CD14-positive monocyte (primary cell): ENCODE measurements around the gene HAUS5. TPM values are rescaled to one million over a fixed set of nuclear protein-coding genes. Genes with fewer than 3 reads are reported as not detected.
A peak's percentile ranks its signal among the peaks of the same experiment; 100 is the strongest.

Experiments
- DNase-seq, 3 donors: peaks; one replicate each; pipeline ENCODE4 v3.0.0-alpha.2; 2011 to 2022
- H2AFZ ChIP-seq: 2 replicates; pipeline ENCODE4 v1.6.0; 2012; ENCODE audit warnings: mild to moderate bottlenecking, low read depth, low read length, inconsistent platforms; ENCODE audit not compliant: insufficient read depth, poor library complexity, severe bottlenecking
- H3K27ac ChIP-seq, 2 donors: 1 replicate in 1 of 2; 2 replicates in 1 of 2; pipeline ENCODE4 v1.5.1; 2012 to 2013; ENCODE audit warnings: low read length in 2 of 2, control low read depth in 1 of 2, inconsistent platforms in 1 of 2, low read depth in 1 of 2, mild to moderate bottlenecking in 1 of 2
- H3K27me3 ChIP-seq, 2 donors: one replicate each; pipeline versions ENCODE4 v1.6.0 to v1.6.1; 2011 to 2013; ENCODE audit warnings: low read length in 2 of 2; ENCODE audit not compliant: control insufficient read depth in 2 of 2, insufficient read depth in 2 of 2
- H3K36me3 ChIP-seq, 2 donors: replicated peaks in 1 of 2; 1 replicate in 1 of 2; 2 replicates in 1 of 2; pipeline versions ENCODE4 v1.5.1 to v1.6.1; 2012 to 2013; ENCODE audit warnings: low read length in 2 of 2, control low read depth in 1 of 2, inconsistent platforms in 1 of 2, mild to moderate bottlenecking in 1 of 2; ENCODE audit not compliant: insufficient read depth in 2 of 2, control insufficient read depth in 1 of 2
- H3K4me1 ChIP-seq, 2 donors: 1 replicate in 1 of 2; 2 replicates in 1 of 2; pipeline versions ENCODE4 v1.5.1 to v1.6.1; 2012 to 2013; ENCODE audit warnings: low read length in 2 of 2, control low read depth in 1 of 2, inconsistent platforms in 1 of 2, mild to moderate bottlenecking in 1 of 2, moderate library complexity in 1 of 2; ENCODE audit not compliant: insufficient read depth in 2 of 2, control insufficient read depth in 1 of 2
- H3K4me2 ChIP-seq: replicated peaks from 2 replicates; pipeline ENCODE3; 2012; ENCODE audit warnings: low read length, moderate library complexity, mild to moderate bottlenecking; ENCODE audit not compliant: poor library complexity, severe bottlenecking; ENCODE audit errors: extremely low read depth
- H3K4me3 ChIP-seq, 3 experiments: fragments of 200-600 bp in 1 of 3; sonication (generic) in 1 of 3; replicated peaks in 1 of 3; 1 replicate in 2 of 3; 2 replicates in 1 of 3; pipeline ENCODE4 v1.5.1; 2011 to 2013; ENCODE audit warnings: low read length in 3 of 3, mild to moderate bottlenecking in 3 of 3, control low read depth in 2 of 3, low read depth in 2 of 3, inconsistent platforms in 1 of 3, moderate library complexity in 1 of 3
- H3K79me2 ChIP-seq: 2 replicates; pipeline ENCODE4 v1.6.0; 2012; ENCODE audit warnings: mild to moderate bottlenecking, control low read depth, inconsistent platforms, low read length, moderate library complexity; ENCODE audit not compliant: insufficient read depth
- H3K9ac ChIP-seq: 2 replicates; pipeline ENCODE4 v1.6.0; 2017; ENCODE audit warnings: low read length, mild to moderate bottlenecking; ENCODE audit not compliant: insufficient read depth, poor library complexity, severe bottlenecking
- H3K9me3 ChIP-seq, 2 donors: replicated peaks in 1 of 2; 1 replicate in 1 of 2; 2 replicates in 1 of 2; pipeline versions ENCODE4 v1.5.1 to v1.6.1; 2012 to 2013; ENCODE audit warnings: low read length in 2 of 2, control low read depth in 1 of 2; ENCODE audit not compliant: control insufficient read depth in 1 of 2, insufficient read depth in 1 of 2
- H4K20me1 ChIP-seq: 2 replicates; pipeline ENCODE4 v1.6.0; 2012; ENCODE audit warnings: mild to moderate bottlenecking, low read length, control low read depth, moderate library complexity; ENCODE audit not compliant: insufficient read depth
- H3K27ac Mint-ChIP-seq, 7 donors: one replicate each; pipeline ENCODE4 v1.8.0; 2020; ENCODE audit warnings: mild to moderate bottlenecking in 7 of 7, mixed read lengths in 7 of 7, moderate library complexity in 6 of 7, inconsistent platforms in 2 of 7
- H3K27me3 Mint-ChIP-seq, 3 donors: one replicate each; pipeline ENCODE4 v1.8.0; 2021 to 2022; ENCODE audit warnings: low read depth in 3 of 3, mild to moderate bottlenecking in 3 of 3, mixed read lengths in 3 of 3, moderate library complexity in 3 of 3, inconsistent platforms in 1 of 3
- H3K36me3 Mint-ChIP-seq, 2 donors: one replicate each; pipeline ENCODE4 v1.8.0; 2020; ENCODE audit warnings: mixed read lengths in 2 of 2, inconsistent platforms in 1 of 2, mild to moderate bottlenecking in 1 of 2
- H3K4me1 Mint-ChIP-seq: one replicate; pipeline ENCODE4 v1.8.0; 2020; ENCODE audit warnings: mild to moderate bottlenecking, mixed read lengths
- H3K4me3 Mint-ChIP-seq, 2 donors: one replicate each; pipeline ENCODE4 v1.8.0; 2020; ENCODE audit warnings: mild to moderate bottlenecking in 2 of 2, mixed read lengths in 2 of 2, moderate library complexity in 1 of 2
- H3K9me3 Mint-ChIP-seq, 7 donors: one replicate each; pipeline ENCODE4 v1.8.0; 2020 to 2022; ENCODE audit warnings: mixed read lengths in 7 of 7, mild to moderate bottlenecking in 6 of 7, moderate library complexity in 6 of 7, inconsistent platforms in 2 of 7
- WGBS: methylation state at CpG from one replicate; pipeline ENCODE4 v1.1.5; 2013; ENCODE audit warnings: missing lambda C conversion rate; ENCODE audit not compliant: insufficient coverage; 5-methylcytosine and 5-hydroxymethylcytosine counted together
- intact Hi-C, 2 donors: fragments of 100-400 bp; cut with micrococcal nuclease; formaldehyde crosslinking; loops; one replicate each; pipeline versions ENCODE4 v1.15.0 to v1.15.1; 2023
- polyA plus RNA-seq, 3 donors: library from polyadenylated mRNA; depleted of rRNA in 1 of 3; unstranded in 2 of 3; stranded (reverse) in 1 of 3; fragments of 300-500 nt in 2 of 3; fragments of >200 nt in 1 of 3; fragmentation: Illumina TruSeq in 2 of 3; gene quantifications; 1 replicate in 2 of 3; 2 replicates in 1 of 3; pipeline ENCODE4 v1.2.3, GENCODE V29; 2012 to 2021
- TF ChIP-seq, protein P1 (sequence below): fragments of 200-600 bp; IDR thresholded peaks from one replicate; pipeline ENCODE4 v1.8.0; 2022; ENCODE audit warnings: antibody characterized with exemption, mild to moderate bottlenecking

HAUS5 gene
- polyA plus RNA-seq, 3 donors = 0.94 to 6.3 (median 0.99) TPM

- 0% methylated on average over 3 of the region's 9 CpGs for WGBS
Observed at GRCh38 chr19:35628264-35628564, 15.7 kb downstream of the HAUS5 start.

DNA sequence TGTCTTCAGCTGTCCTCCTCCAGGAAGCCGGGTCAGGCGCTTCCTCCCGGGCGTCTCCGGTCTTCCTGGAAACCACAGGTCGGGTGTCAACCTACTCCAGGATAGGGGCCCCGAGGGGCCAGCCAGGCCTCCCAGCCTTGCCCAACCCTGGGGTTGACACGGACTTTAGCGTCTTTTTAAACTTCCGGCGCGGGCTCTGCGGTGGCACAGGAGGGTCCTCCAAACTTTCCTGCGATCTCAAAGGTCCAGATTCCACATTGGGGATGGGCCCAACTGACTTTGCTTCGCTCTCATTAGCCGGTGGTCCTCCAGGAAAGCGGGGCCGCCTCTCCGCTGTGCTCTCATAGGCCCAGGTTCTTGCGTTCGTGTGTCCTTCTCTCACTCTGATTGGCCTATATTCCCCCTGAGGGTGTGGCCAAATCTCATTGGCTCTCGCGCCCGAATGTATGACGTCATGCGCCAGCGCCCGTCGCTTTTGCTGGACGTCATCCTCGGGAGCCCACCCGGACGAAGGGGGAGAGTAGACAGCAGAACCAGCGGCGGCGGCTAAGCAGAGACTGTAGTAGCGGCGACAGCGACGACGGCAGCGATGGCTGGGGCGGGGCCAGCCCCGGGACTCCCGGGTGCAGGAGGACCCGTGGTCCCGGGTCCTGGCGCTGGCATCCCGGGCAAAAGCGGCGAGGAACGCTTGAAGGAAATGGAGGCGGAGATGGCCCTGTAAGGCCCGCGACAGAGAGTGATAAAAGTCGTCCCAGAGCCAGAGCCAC, 16.2 kb downstream of the HAUS5 start, which contains the start of gene RBM42:
RBM42 (plus strand) TSS at position 472 of the 767 bp plus-strand sequence; CDS start at position 590, 118 bp downstream.
- H3K4me1 Mint-ChIP-seq = peaks cover 13% of the 10 kb centered on the region
- intact Hi-C loops = loop anchor here (2.0 to 5.0 kb wide), 5 partner anchors 16 to 489 kb away; partner anchors contain the start of genes HAUS5 (in 1 of the 2), KMT2B (in 1 of the 2), LIN37 (in 1 of the 2) and PSENEN (in 1 of the 2)

More at GRCh38 chr19:35628264-35628564, 15.7 kb downstream of the HAUS5 start:
- Histone ChIP-seq H3K9ac (peak overlapping the region; percentile 98), H3K4me3 (peak overlapping the region; percentile 41 to 99 (median 98)), H3K4me2 (peak overlapping the region; percentile 88), H3K27me3 (no peaks in the 10 kb centered on the region), H4K20me1 (no peaks in the 10 kb centered on the region), H3K4me1 (peaks cover 14 to 15% of the 10 kb centered on the region in 2 donors), H3K79me2 (peaks cover 11% of the 10 kb centered on the region), H3K9me3 (no peaks in the 10 kb centered on the region), H2AFZ (peak overlapping the region; percentile 88), H3K27ac (peak overlapping the region; percentile 85 to 99), H3K36me3 (peaks cover 27 to 30% of the 10 kb centered on the region in 2 donors)
- H3K36me3 Mint-ChIP-seq = peaks cover 29 to 33% of the 10 kb centered on the region in 2 donors
- peak overlapping the region; percentile 93 to 98 for H3K4me3 Mint-ChIP-seq
- no peak for DNase-seq
- TF ChIP-seq, protein P1, sequence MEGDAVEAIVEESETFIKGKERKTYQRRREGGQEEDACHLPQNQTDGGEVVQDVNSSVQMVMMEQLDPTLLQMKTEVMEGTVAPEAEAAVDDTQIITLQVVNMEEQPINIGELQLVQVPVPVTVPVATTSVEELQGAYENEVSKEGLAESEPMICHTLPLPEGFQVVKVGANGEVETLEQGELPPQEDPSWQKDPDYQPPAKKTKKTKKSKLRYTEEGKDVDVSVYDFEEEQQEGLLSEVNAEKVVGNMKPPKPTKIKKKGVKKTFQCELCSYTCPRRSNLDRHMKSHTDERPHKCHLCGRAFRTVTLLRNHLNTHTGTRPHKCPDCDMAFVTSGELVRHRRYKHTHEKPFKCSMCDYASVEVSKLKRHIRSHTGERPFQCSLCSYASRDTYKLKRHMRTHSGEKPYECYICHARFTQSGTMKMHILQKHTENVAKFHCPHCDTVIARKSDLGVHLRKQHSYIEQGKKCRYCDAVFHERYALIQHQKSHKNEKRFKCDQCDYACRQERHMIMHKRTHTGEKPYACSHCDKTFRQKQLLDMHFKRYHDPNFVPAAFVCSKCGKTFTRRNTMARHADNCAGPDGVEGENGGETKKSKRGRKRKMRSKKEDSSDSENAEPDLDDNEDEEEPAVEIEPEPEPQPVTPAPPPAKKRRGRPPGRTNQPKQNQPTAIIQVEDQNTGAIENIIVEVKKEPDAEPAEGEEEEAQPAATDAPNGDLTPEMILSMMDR = no peak
- H3K27ac Mint-ChIP-seq = peak overlapping the region; percentile 96 to 100 (median 96)
- H3K27me3 Mint-ChIP-seq = peaks cover 0 to 4% (median 2%) of the 10 kb centered on the region in 3 donors
- intact Hi-C loops = loop anchor here (2.0 to 5.0 kb wide), 5 partner anchors 15 to 489 kb away; partner anchors contain the start of genes HAUS5 (in 1 of the 2), KMT2B (in 1 of the 2), LIN37 (in 1 of the 2) and PSENEN (in 1 of the 2)
- peaks cover 0 to 3% (median 0%) of the 10 kb centered on the region in 7 donors for H3K9me3 Mint-ChIP-seq
- peaks cover 13% of the 10 kb centered on the region for H3K4me1 Mint-ChIP-seq

More for the DNA sequence above, 16.2 kb downstream of the HAUS5 start, which contains the start of gene RBM42:
- Mint-ChIP-seq H3K27me3 (peaks cover 0 to 3% (median 2%) of the 10 kb centered on the region in 3 donors), H3K27ac (peak within 1 kb of the TSS; percentile 96 to 100 (median 96)), H3K4me3 (peak within 1 kb of the TSS; percentile 93 to 98), H3K9me3 (peaks cover 0 to 3% (median 0%) of the 10 kb centered on the region in 7 donors), H3K36me3 (peaks cover 32 to 38% of the 10 kb centered on the region in 2 donors)
- Histone ChIP-seq H3K4me3 (peak within 1 kb of the TSS; percentile 41 to 99 (median 98)), H3K36me3 (peaks cover 31 to 35% of the 10 kb centered on the region in 2 donors), H3K27ac (peak within 1 kb of the TSS; percentile 85 to 99), H3K4me1 (peaks cover 14 to 15% of the 10 kb centered on the region in 2 donors), H2AFZ (peak within 1 kb of the TSS; percentile 89), H3K9me3 (no peaks in the 10 kb centered on the region), H3K9ac (peak within 1 kb of the TSS; percentile 98), H3K79me2 (peaks cover 11% of the 10 kb centered on the region), H3K27me3 (no peaks in the 10 kb centered on the region), H4K20me1 (no peaks in the 10 kb centered on the region), H3K4me2 (peak within 1 kb of the TSS; percentile 88)
- under 1% methylated on average over 56 of the region's 56 CpGs for WGBS
- peak; percentile 97 to 98 (median 97) for DNase-seq
- TF ChIP-seq, protein P1 = no peak
